A673 (cell line): ENCODE data around the gene SFSWAP. TPM values are rescaled to one million over a fixed set of nuclear protein-coding genes. Genes with fewer than 3 reads are reported as not detected.

Source experiments
- BruUV-seq: library from RNA; stranded (reverse); fragments of 400-500 nt; replicated peaks from 2 replicates; lab custom pipeline; 2021; lab: Mats Ljungman, UMichigan
- CTCF ChIA-PET: fragments of 300-600 bp; sonication (Branson Sonifier 250); formaldehyde crosslinking; loops from one replicate; lab custom pipeline; 2022; ENCODE audit warnings: antibody characterized with exemption; lab: Charles Lee
- POLR2A ChIA-PET: fragments of 300-600 bp; sonication (Branson Sonifier 250); formaldehyde crosslinking; loops from one replicate; lab custom pipeline; 2022; ENCODE audit warnings: antibody characterized with exemption; ENCODE audit not compliant: low non-redundant PET; lab: Charles Lee
- DNase-seq: peaks from one replicate; pipeline ENCODE4 v3.0.0-alpha.2; 2015; ENCODE audit warnings: low spot score
- H3K27ac ChIP-seq: fragments of 200-600 bp; sonication (generic); 2 replicates; pipeline ENCODE4 v1.5.1; 2016; ENCODE audit warnings: mixed run types, low read depth, mild to moderate bottlenecking, mixed read lengths, antibody characterized with exemption, low read length; ENCODE audit not compliant: poor library complexity, severe bottlenecking
- H3K27me3 ChIP-seq: fragments of 200-600 bp; sonication (generic); replicated peaks from 2 replicates; pipeline ENCODE4 v1.6.1; 2017; ENCODE audit warnings: mixed run types, low read depth, mild to moderate bottlenecking, mixed read lengths, antibody characterized with exemption, low read length; ENCODE audit not compliant: insufficient read depth, poor library complexity
- H3K36me3 ChIP-seq: fragments of 200-600 bp; sonication (generic); 2 replicates; pipeline ENCODE4 v1.6.1; 2016; ENCODE audit warnings: mixed run types, mild to moderate bottlenecking, mixed read lengths, antibody characterized with exemption, low read length; ENCODE audit not compliant: insufficient read depth, poor library complexity, severe bottlenecking
- H3K4me1 ChIP-seq: fragments of 200-600 bp; sonication (generic); 2 replicates; pipeline ENCODE4 v1.6.1; 2017; ENCODE audit warnings: mixed run types, mild to moderate bottlenecking, mixed read lengths, antibody characterized with exemption, low read length; ENCODE audit not compliant: insufficient read depth, poor library complexity, severe bottlenecking
- H3K4me3 ChIP-seq: fragments of 200-600 bp; sonication (generic); 2 replicates; pipeline ENCODE4 v1.5.1; 2016; ENCODE audit warnings: low read depth, mixed run types, mild to moderate bottlenecking, mixed read lengths, low read length; ENCODE audit not compliant: poor library complexity, severe bottlenecking
- H3K9me3 ChIP-seq: fragments of 200-600 bp; sonication (generic); 2 replicates; pipeline ENCODE4 v1.6.1; 2016; ENCODE audit warnings: mixed run types, low read depth, mild to moderate bottlenecking, mixed read lengths, antibody characterized with exemption, low read length; ENCODE audit not compliant: poor library complexity, severe bottlenecking
- EZH2 ChIP-seq: fragments of 200-600 bp; sonication (generic); IDR thresholded peaks from 2 replicates; pipeline ENCODE4 v1.6.1; 2017; ENCODE audit warnings: borderline replicate concordance, low read depth, mild to moderate bottlenecking, mixed read lengths, antibody characterized with exemption, low read length; ENCODE audit not compliant: poor library complexity, severe bottlenecking
- intact Hi-C: fragments of 100-400 bp; cut with micrococcal nuclease; formaldehyde crosslinking; loops from one replicate; pipeline ENCODE4 v1.10.0; 2022; ENCODE audit not compliant: unreplicated experiment
- total RNA-seq: library from RNA; stranded (reverse); gene quantifications from 2 replicates; pipeline ENCODE4 v1.2.3, GENCODE V29; 2021
- TF ChIP-seq, protein P1 (sequence below): fragments of 300-800, 200-600 bp; sonication (generic); conservative IDR thresholded peaks from 2 replicates; pipeline ENCODE4 v1.5.1; 2017; ENCODE audit warnings: low read depth, mild to moderate bottlenecking, antibody characterized with exemption, low read length, moderate library complexity, mixed read lengths

Gene SFSWAP
- total RNA-seq, 1 experiment from 2014 or later, result 66.4 TPM

DNA sequence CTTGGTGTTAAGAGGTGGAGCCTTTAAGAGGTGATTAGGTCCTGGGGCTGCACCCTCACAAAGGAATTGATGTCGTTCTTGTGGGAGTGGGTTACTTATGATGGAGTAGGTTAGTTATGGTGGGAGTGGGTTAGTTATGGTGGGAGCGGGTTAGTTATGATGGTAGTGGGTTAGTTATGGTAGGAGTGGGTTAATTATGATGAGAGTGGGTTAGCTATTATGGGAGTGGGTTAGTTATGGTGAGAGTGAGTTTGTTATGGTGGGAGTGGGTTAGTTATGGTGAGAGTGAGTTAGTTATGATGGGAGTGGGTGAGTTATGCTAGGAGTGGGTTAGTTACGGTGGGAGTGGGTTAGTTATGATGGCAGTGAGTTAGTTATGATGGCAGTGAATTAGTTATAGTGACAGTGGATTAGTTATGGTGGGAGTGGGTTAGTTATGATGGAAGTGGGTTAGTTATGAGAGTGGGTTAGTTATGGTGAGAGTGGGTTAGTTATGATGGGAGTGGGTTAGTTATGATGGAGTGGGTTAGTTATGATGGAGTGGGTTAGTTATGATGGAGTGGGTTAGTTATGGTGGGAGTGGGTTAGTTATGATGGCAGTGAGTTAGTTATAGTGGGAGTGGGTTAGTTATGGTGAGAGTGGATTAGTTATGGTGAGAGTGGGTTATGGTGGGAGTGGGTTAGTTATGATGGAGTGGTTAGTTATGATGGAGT, 22.6 kb upstream of the SFSWAP start:
- Histone ChIP-seq H3K36me3 (no peaks in the 10 kb centered on the region), H3K9me3 (peaks cover 3% of the 10 kb centered on the region), H3K4me1 (no peaks in the 10 kb centered on the region), H3K27ac (no peak overlapping the region), H3K27me3 (peaks cover 25% of the 10 kb centered on the region), H3K4me3 (no peak overlapping the region)
- intact Hi-C loops, result no loop called here
- BruUV-seq, result no TSS peak
- POLR2A ChIA-PET, result no interaction called here
- TF ChIP-seq, protein P1, sequence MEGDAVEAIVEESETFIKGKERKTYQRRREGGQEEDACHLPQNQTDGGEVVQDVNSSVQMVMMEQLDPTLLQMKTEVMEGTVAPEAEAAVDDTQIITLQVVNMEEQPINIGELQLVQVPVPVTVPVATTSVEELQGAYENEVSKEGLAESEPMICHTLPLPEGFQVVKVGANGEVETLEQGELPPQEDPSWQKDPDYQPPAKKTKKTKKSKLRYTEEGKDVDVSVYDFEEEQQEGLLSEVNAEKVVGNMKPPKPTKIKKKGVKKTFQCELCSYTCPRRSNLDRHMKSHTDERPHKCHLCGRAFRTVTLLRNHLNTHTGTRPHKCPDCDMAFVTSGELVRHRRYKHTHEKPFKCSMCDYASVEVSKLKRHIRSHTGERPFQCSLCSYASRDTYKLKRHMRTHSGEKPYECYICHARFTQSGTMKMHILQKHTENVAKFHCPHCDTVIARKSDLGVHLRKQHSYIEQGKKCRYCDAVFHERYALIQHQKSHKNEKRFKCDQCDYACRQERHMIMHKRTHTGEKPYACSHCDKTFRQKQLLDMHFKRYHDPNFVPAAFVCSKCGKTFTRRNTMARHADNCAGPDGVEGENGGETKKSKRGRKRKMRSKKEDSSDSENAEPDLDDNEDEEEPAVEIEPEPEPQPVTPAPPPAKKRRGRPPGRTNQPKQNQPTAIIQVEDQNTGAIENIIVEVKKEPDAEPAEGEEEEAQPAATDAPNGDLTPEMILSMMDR, result no peak
- TF ChIP-seq EZH2, result no peak
- CTCF ChIA-PET, result no interaction called here
- no peak for DNase-seq

GRCh38 chr12:131688845-131689154, 22.1 kb upstream of the SFSWAP start:
- Histone ChIP-seq H3K36me3 (no peaks in the 10 kb centered on the region), H3K27ac (no peak overlapping the region), H3K27me3 (peaks cover 25% of the 10 kb centered on the region), H3K9me3 (peaks cover 3% of the 10 kb centered on the region), H3K4me1 (no peaks in the 10 kb centered on the region), H3K4me3 (no peak overlapping the region)
- POLR2A ChIA-PET, result no interaction called here
- CTCF ChIA-PET, result no interaction called here
- intact Hi-C loops, result no loop called here
- no peak for DNase-seq
- no TSS peak for BruUV-seq
- no peak for TF ChIP-seq EZH2
- TF ChIP-seq, protein P1, result no peak

- H3K4me1 ChIP-seq, result no peaks in the 10 kb centered on the region
- H3K36me3 ChIP-seq, result no peaks in the 10 kb centered on the region
- peaks cover 3% of the 10 kb centered on the region for H3K9me3 ChIP-seq
- CTCF ChIA-PET, result no interaction called here
- BruUV-seq, result no TSS peak
- H3K27me3 ChIP-seq, result peaks cover 25% of the 10 kb centered on the region
- no peak overlapping the region for H3K27ac ChIP-seq
- DNase-seq, result no peak
- H3K4me3 ChIP-seq, result no peak overlapping the region
- intact Hi-C loops, result no loop called here
- TF ChIP-seq EZH2, result no peak
- TF ChIP-seq, protein P1, result no peak
- POLR2A ChIA-PET, result no interaction called here
These were observed 20.6 kb upstream of the SFSWAP start for GRCh38 chr12:131690320-131690719.
